PFSK-1 (cell line): Measurements from ENCODE around the gene GRIN2D.

Experiments
- FOXP2 ChIP-seq: optimal IDR thresholded peaks from 2 replicates; pipeline ENCODE3; 2011; ENCODE audit warnings: borderline replicate concordance, control low read depth, inconsistent platforms; ENCODE audit not compliant: insufficient read depth; ENCODE audit errors: extremely low read length, extremely low read depth
- POLR2AphosphoS5 ChIP-seq: IDR thresholded peaks from 2 replicates; pipeline ENCODE4 v1.6.1; 2012; ENCODE audit warnings: low read depth, mild to moderate bottlenecking, control low read depth, low read length, moderate library complexity
- TAF1 ChIP-seq: IDR thresholded peaks from 2 replicates; pipeline ENCODE4 v1.6.1; 2012; ENCODE audit warnings: low read length, control low read depth, borderline replicate concordance; ENCODE audit not compliant: insufficient read depth
- TF ChIP-seq, protein P1 (sequence below), 2 experiments: IDR thresholded peaks; 2 replicates each; pipeline versions ENCODE4 v1.6.1 to v1.8.0; 2011 to 2012; ENCODE audit warnings: low read depth in 2 of 2, low read length in 2 of 2, control low read depth in 1 of 2, inconsistent platforms in 1 of 2, mild to moderate bottlenecking in 1 of 2, moderate library complexity in 1 of 2; ENCODE audit not compliant: insufficient read depth in 1 of 2

DNA sequence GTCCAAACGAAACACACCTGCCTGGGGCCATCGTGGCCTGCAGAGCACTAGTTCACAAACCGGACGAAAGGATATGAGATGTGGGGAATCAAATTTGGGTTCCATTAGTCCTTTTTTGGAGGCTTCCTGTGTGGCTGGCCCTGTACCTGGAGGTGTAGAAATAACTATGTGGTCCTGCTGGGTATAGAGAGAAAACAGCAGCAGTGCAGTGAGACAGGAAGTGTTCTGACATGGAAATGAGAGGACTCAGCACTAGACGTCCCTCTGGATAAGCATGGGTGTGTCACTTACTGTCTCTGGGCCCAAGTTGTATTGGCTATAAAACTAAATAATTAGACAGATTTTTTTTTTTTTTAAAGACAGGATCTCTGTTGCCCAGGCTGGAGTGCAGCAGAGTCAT lies 14.4 kb upstream of the GRIN2D start:
- TF ChIP-seq, protein P1, sequence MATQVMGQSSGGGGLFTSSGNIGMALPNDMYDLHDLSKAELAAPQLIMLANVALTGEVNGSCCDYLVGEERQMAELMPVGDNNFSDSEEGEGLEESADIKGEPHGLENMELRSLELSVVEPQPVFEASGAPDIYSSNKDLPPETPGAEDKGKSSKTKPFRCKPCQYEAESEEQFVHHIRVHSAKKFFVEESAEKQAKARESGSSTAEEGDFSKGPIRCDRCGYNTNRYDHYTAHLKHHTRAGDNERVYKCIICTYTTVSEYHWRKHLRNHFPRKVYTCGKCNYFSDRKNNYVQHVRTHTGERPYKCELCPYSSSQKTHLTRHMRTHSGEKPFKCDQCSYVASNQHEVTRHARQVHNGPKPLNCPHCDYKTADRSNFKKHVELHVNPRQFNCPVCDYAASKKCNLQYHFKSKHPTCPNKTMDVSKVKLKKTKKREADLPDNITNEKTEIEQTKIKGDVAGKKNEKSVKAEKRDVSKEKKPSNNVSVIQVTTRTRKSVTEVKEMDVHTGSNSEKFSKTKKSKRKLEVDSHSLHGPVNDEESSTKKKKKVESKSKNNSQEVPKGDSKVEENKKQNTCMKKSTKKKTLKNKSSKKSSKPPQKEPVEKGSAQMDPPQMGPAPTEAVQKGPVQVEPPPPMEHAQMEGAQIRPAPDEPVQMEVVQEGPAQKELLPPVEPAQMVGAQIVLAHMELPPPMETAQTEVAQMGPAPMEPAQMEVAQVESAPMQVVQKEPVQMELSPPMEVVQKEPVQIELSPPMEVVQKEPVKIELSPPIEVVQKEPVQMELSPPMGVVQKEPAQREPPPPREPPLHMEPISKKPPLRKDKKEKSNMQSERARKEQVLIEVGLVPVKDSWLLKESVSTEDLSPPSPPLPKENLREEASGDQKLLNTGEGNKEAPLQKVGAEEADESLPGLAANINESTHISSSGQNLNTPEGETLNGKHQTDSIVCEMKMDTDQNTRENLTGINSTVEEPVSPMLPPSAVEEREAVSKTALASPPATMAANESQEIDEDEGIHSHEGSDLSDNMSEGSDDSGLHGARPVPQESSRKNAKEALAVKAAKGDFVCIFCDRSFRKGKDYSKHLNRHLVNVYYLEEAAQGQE (IDR thresholded peaks at IDR 0.05; ENCODE audit: insufficient read depth in 1 of 2, low read depth in 2 of 2, low read length in 2 of 2), result no peak
- TF ChIP-seq POLR2AphosphoS5 (no peak), FOXP2 (no peak), TAF1 (no peak)
